ENCODE results near the gene COBL. TPM values are rescaled to one million over a fixed set of nuclear protein-coding genes. Genes with fewer than 3 reads are reported as not detected.

COBL gene
- total and polyA plus RNA-seq, 8 donors: 7.4 to 32.0 (median 16.8) TPM

DNA sequence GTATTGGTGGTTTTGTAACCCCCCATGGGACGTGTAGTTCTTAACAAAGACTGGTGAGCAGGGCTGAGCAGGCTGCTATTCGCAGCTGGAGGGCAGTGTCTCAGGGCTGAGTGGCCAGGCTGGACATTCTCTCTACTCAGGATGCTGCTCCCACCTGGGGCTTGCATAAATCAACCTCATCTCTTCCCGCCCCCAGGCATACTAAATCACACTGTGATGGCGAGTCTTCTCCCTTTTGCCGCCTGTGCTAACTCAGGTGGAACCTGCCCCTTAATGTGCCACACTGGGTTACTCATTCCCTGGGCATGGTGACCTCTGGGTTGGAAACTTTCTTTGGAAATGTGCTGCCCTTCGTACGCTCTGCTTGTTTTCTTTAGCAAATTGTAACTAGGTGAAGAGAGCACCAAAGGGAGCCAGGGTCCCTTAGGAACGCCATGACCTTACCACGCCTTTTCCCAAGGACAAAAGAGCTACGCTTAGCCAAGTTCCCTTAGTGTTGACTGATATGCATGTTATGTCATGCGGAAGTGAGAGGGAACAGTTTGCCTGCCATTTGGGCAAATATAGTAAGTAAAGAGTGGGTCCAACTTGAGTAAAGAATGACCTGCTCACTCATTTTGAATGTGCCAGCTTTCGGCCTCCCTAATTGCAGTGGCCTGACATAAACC lies 40.4 kb upstream of the COBL start:
- H3K27me3 ChIP-seq: no peaks in the 10 kb centered on the region
- intact Hi-C loops (cut with DNase I): loop anchor here in 1 of 3 donors (10.0 kb wide), 1 partner anchor 112 kb away; no protein-coding TSS in a partner anchor

DNA sequence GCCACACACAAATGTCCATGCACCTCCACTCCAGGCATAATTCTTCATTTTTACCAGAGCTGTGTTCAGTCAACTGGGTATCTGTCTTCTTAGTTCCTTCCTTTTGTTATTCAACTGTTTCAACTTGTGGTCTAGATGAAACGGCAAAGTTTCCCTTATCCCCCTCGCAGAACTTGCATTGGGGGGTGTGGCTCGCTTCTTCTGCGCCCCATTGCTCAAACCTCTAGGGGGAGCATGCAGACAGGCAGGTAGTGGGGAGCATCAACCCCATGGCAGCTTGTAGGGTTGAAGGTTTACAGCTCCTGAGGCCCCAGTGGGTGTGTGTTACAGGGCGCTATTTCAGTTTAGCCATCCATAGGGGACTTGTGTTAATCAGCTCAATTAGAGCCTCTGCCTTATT lies 38.3 kb upstream of the COBL start:
- H3K4me3 ChIP-seq: no peak overlapping the region
- H3K9me3 ChIP-seq: no peaks in the 10 kb centered on the region
- TF ChIP-seq CTCF (IDR thresholded peaks at IDR 0.05): no peak
- H3K4me1 ChIP-seq: peaks cover 11 to 15% (median 13%) of the 10 kb centered on the region in 3 donors
- H3K27me3 ChIP-seq: no peaks in the 10 kb centered on the region
- DNase-seq (no peak), ATAC-seq (no peak), FAIRE-seq (no peak)
- H3K27ac ChIP-seq: no peak overlapping the region
- 94 to 98% methylated on average over 5 of the region's 5 CpGs for WGBS, 2 donors
- intact Hi-C loops (cut with DNase I): loop anchor here in 1 of 3 donors (10.0 kb wide), 1 partner anchor 110 kb away; no protein-coding TSS in a partner anchor
- no peaks in the 10 kb centered on the region for H3K36me3 ChIP-seq

More for the DNA sequence above, 40.4 kb upstream of the COBL start:
- Histone ChIP-seq H3K4me3 (no peak overlapping the region), H3K9me3 (no peaks in the 10 kb centered on the region), H3K36me3 (no peaks in the 10 kb centered on the region), H3K4me1 (peaks cover 8 to 13% (median 11%) of the 10 kb centered on the region in 3 donors), H3K27ac (peak overlapping the region in 3 of 4 donors; percentile 40 to 53 (median 44))
- FAIRE-seq: no peak
- ATAC-seq: peak; percentile 76 to 89 (median 83)
- TF ChIP-seq CTCF (IDR thresholded peaks at IDR 0.05): no peak
- DNase-seq: peak in 2 of 6 donors; percentile 33 to 47
- 38 to 43% methylated on average over 12 of the region's 12 CpGs for WGBS, 2 donors

- Histone ChIP-seq H3K27me3 (no peaks in the 10 kb centered on the region), H3K36me3 (no peaks in the 10 kb centered on the region), H3K27ac (no peak overlapping the region), H3K4me1 (peaks cover 11 to 16% (median 13%) of the 10 kb centered on the region in 3 donors), H3K9me3 (no peaks in the 10 kb centered on the region), H3K4me3 (no peak overlapping the region)
- FAIRE-seq (no peak), ATAC-seq (no peak), DNase-seq (no peak)
- no peak for TF ChIP-seq CTCF (IDR thresholded peaks at IDR 0.05)
- intact Hi-C loops (cut with DNase I): loop anchor here in 1 of 3 donors (10.0 kb wide), 1 partner anchor 110 kb away; no protein-coding TSS in a partner anchor
- WGBS, 2 donors: 96 to 97% methylated on average over 2 of the region's 2 CpGs
Measured at GRCh38 chr7:51354434-51354833, 37.8 kb upstream of the COBL start.

DNA sequence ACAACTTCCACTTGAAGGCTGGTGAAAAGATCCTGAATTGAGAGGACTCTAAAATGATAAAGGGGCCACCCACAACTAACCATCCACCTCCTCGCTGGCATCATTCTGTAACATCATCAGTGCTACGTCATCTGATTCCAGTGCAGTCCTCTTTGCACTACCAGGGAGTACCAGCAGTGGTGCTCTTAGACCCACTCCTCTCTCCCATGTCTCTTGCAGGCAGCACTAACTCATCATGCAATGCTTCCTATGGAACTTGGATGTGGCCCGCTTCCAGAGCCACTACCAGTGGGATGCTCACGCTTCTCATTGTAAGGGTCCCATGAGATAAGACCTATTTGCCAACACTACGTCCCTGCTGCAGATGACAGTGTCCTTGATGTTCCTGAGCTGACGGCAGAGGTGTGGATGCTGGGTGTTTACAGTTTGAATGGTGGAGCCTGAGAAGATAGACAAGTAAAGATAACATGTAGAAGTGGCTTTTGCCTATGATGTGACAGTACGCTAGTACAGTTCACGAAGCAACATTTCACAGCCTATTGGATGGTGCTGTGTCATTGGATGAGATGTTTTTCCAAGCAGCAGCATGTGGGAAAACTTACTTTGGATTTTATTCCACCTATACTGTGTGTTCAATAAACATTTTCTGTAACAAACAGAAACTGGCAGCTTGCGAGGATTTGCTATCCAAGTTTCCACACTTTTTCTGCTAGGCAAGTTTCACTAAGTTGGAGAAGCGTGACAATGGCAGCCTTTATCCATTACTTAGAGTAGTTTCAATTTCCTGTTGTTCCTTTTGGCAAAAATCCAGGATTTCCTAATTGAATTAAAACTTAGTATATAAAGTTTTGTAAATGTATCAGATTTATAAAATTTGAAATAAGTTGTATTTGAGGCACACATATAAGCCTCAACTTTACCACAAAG lies 35.8 kb upstream of the COBL start:
- ATAC-seq (peak in 1 of 4 donors; percentile 27), DNase-seq (no peak), FAIRE-seq (no peak)
- Histone ChIP-seq H3K4me3 (no peak overlapping the region), H3K27me3 (no peaks in the 10 kb centered on the region), H3K9me3 (no peaks in the 10 kb centered on the region), H3K27ac (peak overlapping the region in 2 of 4 donors; percentile 45 to 53), H3K36me3 (no peaks in the 10 kb centered on the region), H3K4me1 (peaks cover 2 to 13% (median 9%) of the 10 kb centered on the region in 3 donors)
- WGBS, 2 donors: 71 to 74% methylated on average over 10 of the region's 10 CpGs
- TF ChIP-seq CTCF (IDR thresholded peaks at IDR 0.05): no peak
- intact Hi-C loops (cut with DNase I): loop anchor here in 1 of 3 donors (10.0 kb wide), 1 partner anchor 108 kb away; no protein-coding TSS in a partner anchor
